HG03139 (cell line): ENCODE data around the gene SLIT1.

Experiments used
- ATAC-seq: cut with Tn5 transposase; IDR thresholded peaks from one replicate; pipeline ENCODE4 v1.9.1; 2021; ENCODE audit not compliant: unreplicated experiment

The SLIT1 gene

DNA sequence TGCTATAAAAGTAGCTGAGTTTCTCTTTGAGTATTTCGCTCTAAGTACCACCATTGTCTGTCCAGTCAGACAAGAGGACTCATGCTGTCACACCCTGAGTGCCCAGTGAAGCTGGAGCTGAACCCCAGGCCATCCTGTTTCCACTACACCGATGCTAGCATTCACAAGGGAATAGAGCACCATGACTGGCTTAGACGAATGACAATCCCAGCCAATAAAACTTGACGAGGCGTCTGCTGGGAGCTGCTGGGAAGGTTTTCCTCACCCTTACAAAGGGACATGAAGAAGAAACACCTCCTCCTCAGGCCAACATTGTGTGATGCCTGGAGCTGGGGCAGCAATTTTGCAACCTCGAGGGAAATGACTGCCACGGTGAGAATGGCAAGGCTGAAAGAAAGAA, 17.5 kb upstream of the SLIT1 start:
- ATAC-seq: no peak

DNA sequence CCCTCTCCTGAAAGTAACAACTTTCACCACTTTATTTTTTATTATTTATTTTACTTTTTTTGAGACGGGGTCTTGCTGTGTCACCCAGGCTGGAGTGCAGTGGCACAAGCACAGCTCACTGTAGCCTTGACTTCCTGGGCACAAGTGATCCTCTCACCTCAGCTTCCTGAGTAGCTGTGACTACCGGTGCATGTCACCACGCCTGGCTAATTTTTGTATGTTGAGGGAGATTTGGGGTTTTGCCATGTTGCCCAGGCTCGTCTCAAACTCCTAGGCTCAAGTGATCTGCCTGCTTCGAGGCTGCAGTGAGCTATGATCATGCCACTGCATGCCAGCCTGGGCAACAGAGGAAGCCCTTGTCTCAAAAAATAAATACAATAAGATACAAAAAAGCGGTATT, 14.9 kb upstream of the SLIT1 start:
- no peak for ATAC-seq

DNA sequence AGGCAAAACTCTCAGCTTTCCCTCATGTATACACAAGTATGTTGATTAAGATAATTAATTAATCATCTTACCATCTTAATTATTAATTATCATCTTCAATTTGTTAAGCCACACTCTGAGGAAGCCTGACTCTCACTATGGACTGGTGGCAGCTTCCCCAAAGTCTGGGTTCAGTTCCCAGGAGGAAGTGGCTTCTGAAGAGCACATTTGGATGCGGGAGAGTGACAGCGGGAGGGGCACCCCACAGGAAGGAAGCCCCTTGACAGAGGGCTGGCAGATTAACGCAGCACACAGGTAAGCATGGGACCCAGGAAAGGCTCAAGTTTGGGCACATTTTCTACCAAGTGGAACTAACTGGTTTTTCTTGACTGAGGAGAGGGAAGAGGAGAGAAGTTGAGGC, 13.4 kb upstream of the SLIT1 start:
- no peak for ATAC-seq

DNA sequence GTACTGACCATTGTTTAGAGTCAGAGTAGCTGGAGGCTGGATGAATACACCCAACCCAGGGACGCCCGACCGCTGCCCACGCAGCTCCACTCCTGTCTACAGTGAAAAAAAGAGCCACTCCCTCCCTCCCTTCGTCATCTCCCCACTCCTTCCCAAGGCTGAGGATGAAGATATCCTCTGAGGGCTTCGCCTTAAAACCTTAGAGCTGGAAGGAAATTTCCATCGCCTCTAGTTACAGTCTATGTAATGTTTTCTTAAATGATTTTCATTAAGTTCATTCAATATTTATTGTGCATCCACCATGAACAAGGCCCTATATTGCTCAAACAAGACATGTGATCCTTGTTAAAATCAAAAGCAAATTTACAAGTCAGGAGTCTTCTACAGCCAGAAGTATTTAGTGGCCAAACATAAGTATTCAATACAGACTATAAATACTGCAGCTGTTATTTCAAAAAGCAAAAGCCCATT, 11.3 kb upstream of the SLIT1 start:
- no peak for ATAC-seq

DNA sequence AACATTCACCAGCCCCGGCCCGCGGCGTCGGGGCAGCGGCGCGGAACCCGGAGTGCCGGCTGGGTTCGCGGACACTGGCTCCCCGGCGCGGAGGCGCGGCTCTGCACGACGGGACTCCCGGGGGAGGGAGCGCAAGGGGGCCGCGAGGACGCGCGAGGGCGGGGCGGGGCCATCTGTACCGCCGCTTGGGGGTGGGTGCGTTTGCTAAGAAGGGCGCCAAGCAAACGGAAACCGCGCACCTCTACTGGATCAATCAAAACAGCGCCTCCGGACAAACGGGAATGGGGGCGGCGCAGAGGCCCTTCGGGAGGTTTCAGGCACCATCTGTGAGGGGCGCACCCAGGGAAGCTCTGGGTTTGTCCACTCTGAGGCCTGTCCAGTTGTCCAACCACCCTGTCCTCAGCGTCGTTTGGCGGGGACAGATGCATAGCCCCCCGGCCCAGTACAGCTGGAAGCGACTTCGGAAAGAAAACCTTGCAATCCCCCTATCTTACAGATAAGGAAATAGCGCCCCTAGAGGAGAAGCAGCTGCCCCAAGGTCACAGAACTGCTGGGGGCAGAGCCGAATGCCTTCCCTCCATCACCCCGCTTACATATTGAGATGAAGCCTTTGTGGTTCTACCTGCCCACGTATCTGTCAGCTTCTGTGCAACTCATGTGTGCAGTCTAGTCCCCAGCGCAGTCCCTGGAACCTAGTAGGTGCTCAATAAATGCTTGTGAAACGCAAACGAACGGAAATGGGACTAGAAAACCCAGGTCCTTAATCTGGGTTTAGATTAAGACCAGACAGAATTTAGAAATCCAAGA, 10.7 kb upstream of the SLIT1 start:
- no peak for ATAC-seq

DNA sequence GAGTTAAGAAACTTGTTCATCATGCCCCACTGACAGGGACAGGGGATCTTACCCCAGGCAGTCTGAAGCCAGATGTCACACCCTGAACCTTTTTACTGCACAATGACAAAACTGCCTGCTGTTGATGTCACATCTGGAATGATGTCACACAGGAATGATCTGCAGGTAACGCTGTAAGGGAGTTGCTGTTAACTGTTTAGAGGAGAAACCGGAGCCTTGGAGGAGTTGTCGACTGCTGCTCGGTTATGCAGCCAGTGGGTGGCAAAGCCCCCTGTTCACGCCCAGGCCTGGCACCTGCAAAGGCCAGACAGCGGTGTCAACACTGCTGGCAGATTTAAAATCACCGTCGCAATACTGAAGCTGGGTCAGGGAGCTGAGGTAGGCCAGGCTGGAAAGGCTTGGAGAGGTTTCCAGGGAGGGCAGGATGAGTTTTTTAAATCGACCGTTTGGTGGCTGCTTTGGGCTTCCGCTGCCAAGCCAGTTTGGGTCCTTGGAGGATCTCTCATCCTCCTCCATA, 10.0 kb upstream of the SLIT1 start:
- ATAC-seq: no peak

DNA sequence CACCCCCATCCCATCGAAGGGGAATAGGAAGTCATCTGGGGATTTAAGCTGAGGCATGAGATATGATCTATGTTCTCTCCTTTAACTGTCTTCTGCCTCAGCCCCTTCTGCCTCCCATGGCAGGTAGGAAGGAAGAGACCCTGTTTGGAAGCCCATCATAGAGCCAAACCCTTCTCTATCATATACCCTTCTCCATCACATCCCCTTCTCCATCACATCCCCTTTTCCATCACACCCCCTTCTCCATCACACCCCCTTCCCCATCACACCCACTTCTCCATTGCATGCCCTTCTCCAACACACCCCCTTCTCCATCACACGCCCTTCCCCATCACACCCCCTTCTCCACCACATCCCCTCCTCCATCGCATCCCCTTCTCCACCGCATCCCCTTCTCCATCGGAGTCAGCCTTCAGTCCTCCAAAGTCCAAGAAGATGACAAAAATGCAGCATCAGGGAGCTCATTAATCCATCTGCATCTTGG, 7.2 kb upstream of the SLIT1 start:
- ATAC-seq: no peak

DNA sequence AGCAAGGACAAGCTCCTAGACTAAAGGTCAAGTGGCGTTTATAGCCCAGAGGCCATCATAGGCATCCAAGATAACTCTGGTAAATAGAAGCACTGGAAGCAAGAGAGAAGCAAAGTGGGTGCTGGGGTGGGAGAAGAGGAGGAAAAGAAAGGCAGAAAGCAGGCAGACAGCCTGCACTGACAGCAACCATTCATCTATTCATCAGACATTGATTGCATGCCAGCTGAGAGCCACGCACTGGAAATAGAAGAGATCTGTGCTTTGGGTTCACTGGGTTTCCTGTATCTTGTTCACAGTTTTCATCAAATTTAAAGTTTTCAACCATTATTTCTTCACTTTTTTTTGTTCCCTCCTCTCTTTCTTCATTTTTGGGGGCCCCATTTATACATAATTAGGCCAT, 4.7 kb upstream of the SLIT1 start:
- ATAC-seq: no peak

DNA sequence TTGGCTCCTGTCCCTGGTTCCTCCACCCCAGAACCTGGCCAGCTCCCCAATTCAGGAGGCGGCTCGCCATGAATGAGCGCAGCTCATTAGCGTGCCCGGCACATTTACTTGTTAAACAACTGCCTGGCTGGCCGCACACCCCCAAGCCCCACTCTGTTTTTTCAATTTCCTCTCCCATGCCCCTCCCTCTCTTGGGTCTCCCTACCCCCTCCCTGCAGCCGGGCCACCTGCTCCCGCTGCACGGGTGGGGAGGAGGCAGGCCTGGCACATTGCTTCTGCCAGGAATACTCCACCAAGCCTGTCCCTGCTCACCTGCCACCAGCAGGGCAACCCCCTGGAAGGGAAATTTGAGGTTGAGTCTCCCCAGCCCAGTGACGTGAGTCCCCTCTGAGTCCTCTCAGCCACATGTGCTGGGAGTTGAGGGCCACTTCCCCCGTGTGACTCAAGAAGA, 2.5 kb upstream of the SLIT1 start:
- ATAC-seq: no peak

DNA sequence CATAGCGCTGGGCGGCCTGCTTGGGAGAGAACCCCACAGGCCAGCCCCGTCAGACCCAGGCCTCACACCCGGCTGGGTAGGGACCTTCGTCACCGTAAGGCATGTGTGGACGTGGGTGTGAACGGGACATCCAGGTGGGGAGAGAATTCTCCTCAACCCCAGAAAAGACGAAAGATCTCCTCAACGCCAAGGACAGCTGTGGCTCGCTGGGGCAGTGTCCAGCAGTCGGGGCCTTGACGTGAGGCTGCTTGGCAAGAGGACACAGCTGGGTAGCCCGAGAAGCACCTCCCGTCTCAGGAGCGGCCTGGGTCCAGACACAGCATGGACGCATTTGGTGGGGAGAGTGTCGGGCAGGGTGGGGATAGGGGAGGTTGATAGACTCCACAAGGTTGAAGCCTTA, 1.2 kb upstream of the SLIT1 start:
- no peak for ATAC-seq

DNA sequence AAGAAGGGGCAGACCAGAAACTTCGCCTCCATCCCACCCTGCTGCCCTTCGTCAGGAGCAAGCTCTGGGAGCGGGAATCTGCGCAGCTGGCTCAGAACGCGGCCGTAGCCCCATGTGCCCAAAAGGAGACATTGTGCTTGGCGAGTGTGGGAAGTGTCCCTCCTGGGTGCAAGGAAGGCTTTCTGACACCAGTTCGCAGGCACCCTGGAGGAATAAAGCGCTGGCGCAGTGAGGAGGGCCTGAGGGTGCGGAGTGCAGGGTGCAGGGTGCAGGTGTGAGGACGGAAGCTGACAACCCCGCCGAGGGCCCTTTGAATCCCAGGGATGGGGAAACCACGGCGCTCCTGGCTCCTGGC, 811 bp downstream of the SLIT1 start:
- no peak for ATAC-seq

DNA sequence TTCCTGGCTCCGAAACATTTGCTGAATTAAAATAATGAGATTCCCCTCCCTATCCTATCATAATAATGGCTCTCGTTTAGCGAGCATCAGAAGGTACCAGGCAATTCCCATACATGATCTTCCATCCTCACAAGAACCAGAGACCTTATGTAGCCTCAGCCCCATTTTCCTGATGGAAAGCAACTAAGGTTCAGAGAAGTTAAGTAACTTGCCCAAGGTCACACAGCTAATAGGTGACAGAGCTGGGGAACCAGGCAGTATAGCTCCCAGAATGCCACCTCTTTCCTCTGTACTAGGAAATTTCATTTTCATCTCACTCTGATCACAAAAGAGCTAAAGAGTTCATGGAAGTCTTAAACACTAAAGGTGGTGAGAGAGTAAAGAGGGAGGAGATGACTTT, 2.4 kb downstream of the SLIT1 start:
- ATAC-seq: no peak

DNA sequence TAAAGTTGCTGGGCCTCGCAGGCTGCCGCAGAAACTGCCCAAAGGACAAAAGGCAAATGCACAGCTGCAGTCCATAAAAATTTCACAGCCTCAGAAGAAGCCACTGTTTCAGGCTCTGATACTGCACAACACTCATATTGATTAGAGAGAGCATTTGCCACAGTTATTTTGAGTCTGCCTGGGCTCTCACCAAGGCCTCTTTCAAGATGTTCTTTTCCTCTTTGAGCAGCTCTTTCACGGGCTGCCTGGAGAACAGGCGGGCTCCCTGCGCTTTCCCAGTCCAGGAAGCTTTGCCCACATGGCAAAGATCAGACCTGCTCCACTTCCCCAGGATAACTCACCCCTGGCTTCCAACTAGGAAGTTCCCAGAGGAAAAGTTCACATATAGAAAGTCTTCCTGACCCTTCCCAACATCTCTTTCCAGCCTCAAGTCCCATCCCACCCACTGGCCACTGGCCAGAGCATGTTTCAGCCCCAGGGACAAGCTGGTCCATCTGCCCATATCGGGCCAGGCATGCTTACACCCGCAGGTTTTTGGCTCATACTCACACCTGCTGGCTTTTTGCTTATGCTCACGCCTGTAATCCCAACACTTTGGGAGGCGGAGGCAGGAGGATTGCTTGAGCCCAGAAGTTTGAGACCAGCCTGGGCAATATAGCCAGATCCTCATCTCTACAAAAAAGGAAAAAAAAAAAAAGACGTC, 3.3 kb downstream of the SLIT1 start:
- ATAC-seq: no peak

DNA sequence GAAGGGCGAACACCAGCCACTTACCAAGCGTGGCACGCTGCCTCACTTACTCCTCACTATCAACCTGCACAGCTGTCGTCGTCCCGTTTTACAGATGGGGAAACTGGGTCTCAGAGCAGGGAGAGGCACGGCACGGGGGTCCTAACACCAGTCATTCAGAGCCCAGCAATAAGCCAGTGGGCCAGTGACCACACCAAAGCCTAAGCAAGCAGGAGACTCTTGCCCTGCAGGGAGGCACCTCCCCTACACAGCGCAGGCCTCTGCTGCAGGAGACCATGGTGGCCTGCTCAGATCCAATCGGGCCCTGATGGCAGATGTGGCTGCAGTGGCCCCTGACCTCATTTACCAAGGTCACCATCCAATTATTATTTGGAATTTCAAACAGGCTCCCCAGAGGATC, 4.8 kb downstream of the SLIT1 start:
- no peak for ATAC-seq

DNA sequence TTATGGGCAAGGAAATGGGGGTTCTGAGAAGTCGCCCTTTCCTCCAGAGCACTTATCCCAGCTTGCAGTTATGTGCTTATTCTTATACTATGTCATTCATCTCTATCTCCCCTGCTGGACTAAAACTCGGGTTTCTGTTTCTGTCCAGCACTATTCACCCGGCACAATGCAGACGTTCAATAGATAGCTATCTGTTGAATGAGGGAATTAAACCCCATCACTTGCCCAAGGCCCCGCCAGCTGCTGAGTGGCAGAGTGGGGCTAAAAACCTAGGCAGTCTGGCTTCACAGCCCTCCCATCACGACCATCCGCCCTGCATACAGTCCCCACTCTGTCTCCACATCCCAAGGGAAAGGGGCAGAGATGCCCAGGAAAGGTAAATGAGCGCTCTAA, 5.4 kb downstream of the SLIT1 start:
- no peak for ATAC-seq

DNA sequence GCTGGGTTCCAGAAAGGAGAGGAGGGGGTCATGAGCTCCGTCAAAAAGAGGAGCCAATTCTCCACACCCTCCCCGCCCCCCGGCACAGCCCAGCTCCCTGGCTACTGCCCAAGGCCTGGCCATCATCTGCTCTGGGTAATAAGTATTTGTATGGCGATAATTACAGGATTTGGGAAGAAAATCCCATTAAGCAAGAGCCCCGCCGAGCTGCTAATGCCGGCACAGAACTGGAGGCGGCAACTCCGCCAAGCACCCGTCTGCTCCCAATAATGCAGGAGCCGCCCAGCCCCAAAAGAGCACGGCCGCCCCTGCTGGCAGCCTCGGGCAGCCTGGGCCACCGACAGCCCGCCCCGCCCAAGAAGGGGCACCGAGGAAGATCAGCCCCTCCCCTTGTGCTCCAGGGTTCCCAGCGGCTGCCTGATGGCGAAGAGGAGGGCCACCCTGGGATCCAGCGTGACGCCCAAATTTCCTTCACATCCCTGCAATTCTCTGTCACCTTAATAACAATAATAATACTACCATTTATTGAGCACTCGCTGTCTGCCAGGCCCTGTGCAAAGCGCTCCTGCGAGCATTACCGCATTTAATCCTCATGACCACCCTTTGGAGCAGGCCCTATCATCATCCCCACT, 5.9 kb downstream of the SLIT1 start:
- no peak for ATAC-seq

DNA sequence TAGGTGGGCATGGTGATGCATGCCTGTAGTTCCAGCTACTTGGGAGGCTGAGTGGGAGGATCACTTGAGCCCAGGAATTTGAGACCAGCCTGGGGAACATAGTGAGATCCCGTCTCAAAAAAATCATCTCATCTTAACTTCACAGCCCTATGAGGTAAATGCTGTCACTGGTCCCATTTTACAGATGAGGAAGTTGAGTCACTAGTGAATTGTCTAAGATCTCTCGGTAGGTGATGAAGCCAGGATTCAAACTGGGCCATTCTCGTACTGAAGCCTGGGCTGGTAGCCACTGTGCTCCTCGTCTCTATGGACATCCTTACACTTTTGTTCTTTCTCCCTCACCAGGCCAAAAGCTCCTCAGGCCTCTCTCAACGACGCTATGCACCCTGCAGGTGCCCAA, 6.4 kb downstream of the SLIT1 start:
- no peak for ATAC-seq

DNA sequence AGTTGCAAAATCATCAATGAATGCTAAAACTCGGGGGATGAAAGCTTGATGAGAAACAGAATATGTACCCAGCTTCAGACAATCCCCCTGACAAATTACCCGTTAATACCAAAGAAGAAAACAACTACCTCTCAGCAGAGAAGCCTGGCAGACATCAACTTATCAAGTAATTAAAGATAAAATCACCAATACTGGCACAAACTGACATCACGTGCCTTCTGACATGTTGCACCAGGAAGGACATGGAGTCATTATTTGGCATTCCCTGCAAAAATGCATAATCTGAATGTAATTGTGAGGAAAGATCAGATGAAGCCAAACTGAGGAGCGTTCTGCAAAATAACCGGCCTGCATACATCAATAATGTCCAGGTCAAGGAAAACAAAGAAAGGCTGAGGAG, 7.7 kb downstream of the SLIT1 start:
- no peak for ATAC-seq

DNA sequence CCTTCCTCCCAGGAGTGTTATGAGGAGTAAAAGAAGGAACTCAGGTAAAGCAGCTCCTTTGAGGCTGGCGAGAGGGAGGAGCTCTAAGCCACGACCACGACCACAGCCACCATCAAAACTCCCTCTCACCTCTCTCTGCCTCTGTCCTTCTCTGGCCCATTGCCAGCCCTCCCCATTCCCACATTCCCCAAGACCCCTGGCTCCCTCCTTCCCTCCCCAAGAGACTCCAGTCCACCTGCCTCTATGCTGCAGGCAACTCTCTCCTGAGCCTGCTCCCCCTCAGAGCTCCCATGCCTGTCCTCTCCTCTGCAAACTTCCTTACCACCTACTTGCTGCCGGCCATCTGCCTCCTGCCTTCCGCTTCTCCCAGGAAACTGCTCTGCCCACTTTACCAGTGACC, 9.5 kb downstream of the SLIT1 start:
- no peak for ATAC-seq

DNA sequence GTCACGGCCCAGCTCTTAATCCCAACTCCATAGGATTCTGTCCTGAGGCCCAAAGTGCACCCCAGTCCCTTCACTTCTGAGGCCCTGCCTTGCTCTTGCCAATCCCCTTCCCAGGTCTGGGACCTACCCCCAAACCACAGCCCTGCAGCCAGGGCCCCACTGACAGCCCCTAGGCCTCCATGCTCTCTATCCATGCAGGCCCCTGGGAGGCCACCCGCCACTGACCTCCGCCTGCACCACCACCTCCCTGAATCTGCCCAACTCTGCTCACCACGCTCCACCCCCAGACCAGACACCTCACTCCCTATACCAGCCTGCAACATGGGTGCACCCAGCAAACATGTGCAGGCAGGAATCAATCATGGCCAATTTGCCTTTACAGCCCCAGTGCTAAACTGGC, 10.2 kb downstream of the SLIT1 start:
- ATAC-seq: no peak

DNA sequence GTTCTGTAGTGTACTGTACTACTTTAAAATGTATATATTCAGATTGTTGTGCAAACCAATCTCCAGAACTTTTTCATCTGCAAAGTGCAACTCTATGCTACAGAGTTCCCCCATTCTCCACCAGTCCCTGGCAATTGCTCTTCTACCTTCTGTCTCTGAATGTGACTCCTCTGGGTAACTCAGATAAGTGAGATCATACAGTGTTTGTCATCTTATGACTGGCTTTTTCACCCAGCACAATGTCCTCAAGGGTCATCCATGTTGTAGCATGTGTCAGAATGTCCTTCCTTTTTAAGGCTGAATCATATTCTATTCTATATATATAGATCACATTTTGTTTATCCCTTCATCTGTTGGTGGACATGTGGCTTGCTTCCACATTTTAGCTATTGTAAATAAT, 10.8 kb downstream of the SLIT1 start:
- ATAC-seq: no peak

DNA sequence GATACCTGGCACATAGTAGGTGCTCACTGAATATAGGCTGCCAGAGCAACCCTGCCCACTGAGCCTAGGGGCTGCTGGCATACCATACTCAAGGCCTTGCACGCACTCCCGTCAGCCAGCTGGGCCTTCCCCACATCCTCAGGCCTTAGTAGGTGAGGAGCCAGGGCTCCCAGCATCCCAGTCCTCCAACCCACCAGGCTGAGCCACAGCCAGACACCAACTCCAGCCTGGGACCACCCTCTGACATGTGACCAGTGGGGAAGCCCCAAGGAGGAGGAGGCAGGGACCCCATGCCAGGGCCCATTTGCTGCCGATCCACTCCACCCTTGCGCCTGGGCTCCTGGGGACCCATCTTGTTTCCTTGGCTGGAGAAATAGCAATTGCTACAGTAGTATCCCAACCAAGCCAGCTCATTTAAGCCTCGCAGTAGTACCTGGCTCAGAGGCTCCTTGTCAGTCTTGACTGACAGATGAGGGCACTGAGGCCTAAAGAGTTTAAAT, 11.4 kb downstream of the SLIT1 start:
- ATAC-seq: no peak
